Activated T-helper 1 cell treated with anti-CD3 and anti-CD28 coated beads, Interleukin-12 subunit alpha, Interleukin-12 subunit beta, Interleukin-2, Interleukin-4 antibody, amounts not matched to agents 30 ng/mL and 10 ng/mL and 1 ng/mL, durations not matched to agents 14 hours and 24 hours and 36 hours (primary cell): ENCODE measurements around the gene SHH. TPM values are rescaled to one million over a fixed set of nuclear protein-coding genes. Genes with fewer than 3 reads are reported as not detected.
A peak's percentile ranks its signal among the peaks of the same experiment; 100 is the strongest.

Experiments
- DNase-seq: peaks from one replicate; pipeline ENCODE4 v3.0.0; 2021; ENCODE audit warnings: low spot score
- H3K27ac Mint-ChIP-seq: one replicate; pipeline ENCODE4 v1.8.0; 2021; ENCODE audit warnings: mild to moderate bottlenecking, mixed read lengths
- H3K27me3 Mint-ChIP-seq: one replicate; pipeline ENCODE4 v1.8.0; 2022; ENCODE audit warnings: mild to moderate bottlenecking, moderate library complexity, mixed read lengths; ENCODE audit not compliant: insufficient read depth
- H3K36me3 Mint-ChIP-seq: one replicate; pipeline ENCODE4 v1.8.0; 2021; ENCODE audit warnings: low read depth, mixed read lengths
- H3K4me1 Mint-ChIP-seq: one replicate; pipeline ENCODE4 v1.8.0; 2021; ENCODE audit warnings: low read depth, mixed read lengths
- H3K4me3 Mint-ChIP-seq: one replicate; pipeline ENCODE4 v1.8.0; 2021; ENCODE audit warnings: mild to moderate bottlenecking, moderate library complexity, mixed read lengths
- H3K9me3 Mint-ChIP-seq: one replicate; pipeline ENCODE4 v1.8.0; 2021; ENCODE audit warnings: mixed read lengths
- intact Hi-C: fragments of 100-400 bp; cut with micrococcal nuclease; formaldehyde crosslinking; loops from one replicate; pipeline ENCODE4 v1.15.1; 2024
- total RNA-seq: library from RNA; stranded (reverse); gene quantifications from 2 replicates; pipeline ENCODE4 v1.2.3, GENCODE V29; 2022

Gene SHH
- total RNA-seq, 1 donor from 2014 or later: not detected

DNA sequence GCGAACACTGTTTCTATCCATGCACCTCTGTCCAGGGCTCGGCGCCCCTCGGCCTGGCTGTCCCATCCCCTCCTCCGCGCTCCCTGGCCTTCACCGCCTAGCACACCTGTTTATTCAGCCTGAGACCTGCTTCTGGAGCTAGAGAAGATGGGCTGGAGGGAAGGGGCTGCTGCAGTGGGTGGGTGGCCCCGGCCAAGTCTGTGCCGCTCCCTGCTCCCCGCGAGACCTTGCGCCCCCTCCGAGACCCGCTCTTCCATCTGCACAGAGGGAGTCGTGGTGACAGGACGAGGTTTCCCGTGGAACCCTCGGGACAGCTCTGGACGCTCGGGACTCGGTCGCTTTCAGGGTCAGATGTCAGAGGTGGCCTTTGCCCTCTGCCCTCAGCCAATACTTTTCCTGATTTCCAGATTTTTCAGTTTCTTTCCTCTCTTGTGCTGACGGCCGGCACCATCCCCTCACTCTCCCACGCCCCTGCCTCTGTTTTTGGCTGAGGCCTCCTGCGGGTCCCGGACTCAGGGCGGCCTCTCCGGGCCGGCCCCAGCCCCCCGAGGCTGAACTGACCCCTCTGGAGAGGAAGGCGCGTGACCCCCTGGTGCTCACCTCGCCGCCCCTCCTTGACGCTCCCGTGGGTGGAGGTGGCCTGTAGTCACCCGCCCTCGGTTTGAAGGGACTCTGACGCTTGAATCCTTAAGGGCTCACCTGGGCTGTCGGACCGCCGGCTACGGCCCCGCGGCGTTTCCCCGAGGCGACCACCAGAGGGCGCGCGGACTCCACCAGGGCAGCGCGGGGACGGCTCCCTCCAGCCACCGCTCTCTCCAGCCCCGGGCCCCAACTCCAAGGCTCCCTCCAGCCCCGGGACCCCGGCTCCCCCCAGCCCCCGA, 15.6 kb downstream of the SHH start:
- Mint-ChIP-seq H3K4me1 (peaks cover 9% of the 10 kb centered on the region), H3K27ac (no peak overlapping the region), H3K4me3 (no peak overlapping the region), H3K27me3 (peaks cover 31% of the 10 kb centered on the region), H3K9me3 (no peaks in the 10 kb centered on the region), H3K36me3 (no peaks in the 10 kb centered on the region)
- DNase-seq: peak; percentile 50
- intact Hi-C loops: loop anchor here (5.0 kb wide), 1 partner anchor 1031 kb away; no protein-coding TSS in a partner anchor

DNA sequence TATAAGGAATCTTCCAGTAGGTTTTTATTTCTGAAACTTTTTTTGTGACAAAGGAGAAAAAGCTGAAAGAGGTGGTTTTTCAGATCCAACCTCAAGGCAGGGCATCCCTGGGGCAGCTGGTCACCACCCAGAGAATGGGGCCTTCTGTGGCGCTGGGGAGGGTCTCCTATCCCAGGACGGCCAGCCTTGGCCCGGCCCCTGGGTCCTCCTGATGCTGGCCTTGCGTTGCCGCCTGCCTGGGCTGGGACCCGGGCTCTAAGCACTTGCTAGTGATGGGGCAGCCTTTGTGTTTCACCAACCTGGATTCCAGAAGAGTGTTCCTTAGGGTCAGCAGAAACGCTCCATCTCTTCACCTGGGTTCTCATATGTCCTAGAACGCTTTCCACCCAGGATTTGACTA, 16.3 kb downstream of the SHH start:
- no peak overlapping the region for H3K27ac Mint-ChIP-seq

DNA sequence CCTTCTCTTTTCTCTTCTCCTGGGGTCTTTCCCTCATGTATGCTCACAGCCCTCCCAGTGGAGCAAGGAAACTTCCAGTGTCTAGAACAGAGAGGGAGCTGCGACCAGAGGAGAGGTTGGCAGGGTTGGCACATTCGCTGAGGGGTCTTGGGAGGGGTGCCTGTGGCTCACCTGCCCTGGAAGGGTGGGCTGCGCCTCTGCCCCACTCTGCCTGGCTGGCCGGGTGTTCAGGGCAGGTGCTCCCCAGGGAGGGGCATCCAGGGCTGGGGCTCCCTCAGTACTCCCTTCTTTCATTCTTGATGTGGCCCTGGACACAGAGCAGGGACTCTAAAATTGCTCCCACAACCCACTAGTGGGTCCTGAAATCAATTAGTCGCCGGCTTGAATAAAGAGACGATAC, 16.9 kb downstream of the SHH start:
- Mint-ChIP-seq H3K27me3 (peaks cover 27% of the 10 kb centered on the region), H3K4me3 (no peak overlapping the region), H3K4me1 (peaks cover 9% of the 10 kb centered on the region), H3K36me3 (no peaks in the 10 kb centered on the region), H3K9me3 (no peaks in the 10 kb centered on the region), H3K27ac (no peak overlapping the region)
- DNase-seq: no peak
- intact Hi-C loops: loop anchor here (5.0 kb wide), 1 partner anchor 1032 kb away; no protein-coding TSS in a partner anchor

More for the DNA sequence above, 16.3 kb downstream of the SHH start:
- H3K4me1 Mint-ChIP-seq: peaks cover 9% of the 10 kb centered on the region
- intact Hi-C loops: loop anchor here (5.0 kb wide), 1 partner anchor 1031 kb away; no protein-coding TSS in a partner anchor
- H3K9me3 Mint-ChIP-seq: no peaks in the 10 kb centered on the region
- no peak for DNase-seq
- H3K4me3 Mint-ChIP-seq: no peak overlapping the region
- H3K36me3 Mint-ChIP-seq: no peaks in the 10 kb centered on the region
- peaks cover 30% of the 10 kb centered on the region for H3K27me3 Mint-ChIP-seq

DNA sequence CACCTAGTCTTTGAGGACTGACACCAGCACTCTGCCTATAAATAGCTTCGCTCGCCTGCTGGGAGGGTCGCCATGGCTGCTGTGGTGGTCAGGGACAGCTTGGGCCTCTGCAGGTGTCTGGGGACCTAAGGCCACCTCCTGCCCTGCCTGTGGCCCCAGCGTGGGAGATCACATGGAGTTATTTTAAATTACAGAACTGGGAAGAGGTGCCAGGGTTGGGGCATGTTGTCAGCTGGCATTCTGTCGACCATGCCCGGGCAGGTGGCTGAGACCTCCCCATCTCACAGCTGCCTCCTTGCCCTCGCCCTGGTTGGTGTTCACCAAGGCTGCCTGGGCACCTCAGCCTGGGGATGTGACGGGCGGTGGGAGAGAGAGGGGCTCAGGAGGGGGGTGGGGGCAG, 18.1 kb downstream of the SHH start:
- no peak for DNase-seq
- H3K9me3 Mint-ChIP-seq: no peaks in the 10 kb centered on the region
- H3K27me3 Mint-ChIP-seq: peaks cover 17% of the 10 kb centered on the region
- H3K27ac Mint-ChIP-seq: no peak overlapping the region
- H3K4me3 Mint-ChIP-seq: no peak overlapping the region
- no peaks in the 10 kb centered on the region for H3K36me3 Mint-ChIP-seq
- intact Hi-C loops: no loop called here
- peaks cover 9% of the 10 kb centered on the region for H3K4me1 Mint-ChIP-seq

DNA sequence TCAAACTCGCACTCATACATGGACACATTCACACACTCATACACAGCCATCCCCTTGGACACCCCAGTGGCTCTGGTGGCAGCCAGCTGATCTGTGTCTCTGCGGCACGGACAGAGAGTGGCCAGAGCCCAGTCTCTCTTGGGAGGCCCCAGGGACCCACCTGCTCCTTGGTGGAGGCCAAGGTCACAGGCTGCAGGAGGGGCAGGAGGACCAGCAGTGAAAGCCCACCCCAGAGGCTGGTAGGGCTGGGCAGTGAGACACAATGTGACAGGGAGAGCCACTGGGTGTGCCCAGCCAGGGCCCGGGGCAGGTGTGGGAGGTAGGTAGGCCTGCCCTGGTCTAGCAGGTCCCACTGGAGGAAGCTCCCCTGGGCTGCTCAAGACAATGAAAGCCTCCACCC, 18.5 kb downstream of the SHH start:
- peaks cover 14% of the 10 kb centered on the region for H3K27me3 Mint-ChIP-seq
- H3K4me1 Mint-ChIP-seq: peaks cover 6% of the 10 kb centered on the region
- DNase-seq: no peak
- no peak overlapping the region for H3K27ac Mint-ChIP-seq
- intact Hi-C loops: no loop called here
- H3K9me3 Mint-ChIP-seq: no peaks in the 10 kb centered on the region
- no peaks in the 10 kb centered on the region for H3K36me3 Mint-ChIP-seq
- no peak overlapping the region for H3K4me3 Mint-ChIP-seq

DNA sequence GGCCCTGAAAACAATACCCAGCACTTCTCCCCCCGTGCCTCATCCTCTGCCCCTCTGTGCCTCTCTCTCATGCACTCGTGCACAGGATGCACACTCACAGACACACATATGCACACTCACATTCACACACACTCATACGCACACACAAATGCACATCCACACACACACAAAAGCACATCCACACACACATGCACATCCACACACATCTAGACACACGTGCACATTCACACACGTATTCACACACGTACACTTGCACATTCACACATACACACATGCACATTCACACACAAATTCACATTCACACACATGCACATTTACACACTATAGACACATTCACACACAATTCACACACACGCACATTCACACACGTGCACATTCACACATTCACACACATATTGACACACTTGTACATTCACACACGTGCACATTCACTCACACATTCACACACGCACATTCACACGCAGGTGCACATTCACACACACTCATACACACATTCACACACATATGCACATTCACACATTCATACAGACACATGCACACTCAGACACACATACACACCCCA, 19.2 kb downstream of the SHH start:
- intact Hi-C loops: no loop called here
- H3K36me3 Mint-ChIP-seq: no peaks in the 10 kb centered on the region
- DNase-seq: no peak
- no peaks in the 10 kb centered on the region for H3K4me1 Mint-ChIP-seq
- peaks cover 8% of the 10 kb centered on the region for H3K27me3 Mint-ChIP-seq
- H3K27ac Mint-ChIP-seq: no peak overlapping the region
- H3K4me3 Mint-ChIP-seq: no peak overlapping the region
- H3K9me3 Mint-ChIP-seq: no peaks in the 10 kb centered on the region

DNA sequence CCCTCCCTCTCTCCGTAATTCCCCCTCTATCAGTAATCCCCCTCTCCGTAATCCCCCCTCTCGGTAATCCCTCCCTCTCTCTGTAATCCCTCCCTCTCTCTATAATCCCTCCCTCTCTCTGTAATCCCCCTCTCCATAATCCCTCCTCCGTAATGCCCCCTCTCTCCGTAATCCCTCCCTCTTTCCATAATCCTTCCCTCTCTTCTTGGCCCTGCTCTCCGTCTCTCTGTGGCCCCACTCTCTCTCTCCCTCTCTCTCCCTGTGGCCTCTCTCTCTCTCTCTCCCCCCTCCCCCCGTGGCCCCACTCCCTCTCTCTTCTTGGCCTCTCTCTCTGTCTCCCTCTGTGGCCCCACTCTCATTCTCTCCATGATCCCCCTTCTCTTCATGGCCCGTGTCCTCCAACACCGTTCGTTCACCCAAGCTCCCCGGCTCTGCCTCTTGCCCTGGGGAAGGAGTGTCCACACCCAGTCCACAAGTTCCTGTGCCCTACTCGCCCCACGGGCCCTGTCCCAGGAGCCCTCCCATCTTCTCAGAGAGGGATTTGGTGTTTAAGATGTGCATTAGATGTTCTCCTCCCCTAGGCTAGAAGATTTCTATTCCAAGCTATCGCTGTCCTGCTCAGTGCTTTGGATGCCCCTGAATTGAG, 19.8 kb downstream of the SHH start:
- Mint-ChIP-seq H3K27me3 (peaks cover 14% of the 10 kb centered on the region), H3K4me3 (no peak overlapping the region), H3K9me3 (no peaks in the 10 kb centered on the region), H3K36me3 (no peaks in the 10 kb centered on the region), H3K4me1 (no peaks in the 10 kb centered on the region), H3K27ac (no peak overlapping the region)
- no peak for DNase-seq
- intact Hi-C loops: no loop called here

DNA sequence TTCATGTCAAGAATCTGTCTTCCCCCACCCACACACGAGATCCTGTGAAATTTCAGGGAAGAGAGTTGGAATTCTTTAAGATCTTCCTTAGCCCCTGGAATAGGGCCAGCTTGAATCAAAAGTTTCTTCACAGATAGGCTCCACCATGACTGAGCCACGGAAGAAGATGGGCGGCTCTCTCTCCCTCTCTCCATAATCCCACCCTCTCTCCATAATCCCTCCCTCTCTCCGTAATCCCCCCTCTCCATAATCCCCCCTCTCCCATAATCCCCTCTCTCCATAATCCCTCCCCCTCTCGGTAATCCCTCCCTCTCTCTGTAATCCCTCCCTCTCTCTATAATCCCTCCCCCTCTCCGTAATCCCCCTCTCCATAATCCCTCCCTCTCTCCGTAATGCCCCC, 20.4 kb downstream of the SHH start:
- Mint-ChIP-seq H3K9me3 (no peaks in the 10 kb centered on the region), H3K4me3 (no peak overlapping the region), H3K4me1 (no peaks in the 10 kb centered on the region), H3K27me3 (peaks cover 15% of the 10 kb centered on the region), H3K27ac (no peak overlapping the region), H3K36me3 (no peaks in the 10 kb centered on the region)
- DNase-seq: no peak
- intact Hi-C loops: no loop called here

DNA sequence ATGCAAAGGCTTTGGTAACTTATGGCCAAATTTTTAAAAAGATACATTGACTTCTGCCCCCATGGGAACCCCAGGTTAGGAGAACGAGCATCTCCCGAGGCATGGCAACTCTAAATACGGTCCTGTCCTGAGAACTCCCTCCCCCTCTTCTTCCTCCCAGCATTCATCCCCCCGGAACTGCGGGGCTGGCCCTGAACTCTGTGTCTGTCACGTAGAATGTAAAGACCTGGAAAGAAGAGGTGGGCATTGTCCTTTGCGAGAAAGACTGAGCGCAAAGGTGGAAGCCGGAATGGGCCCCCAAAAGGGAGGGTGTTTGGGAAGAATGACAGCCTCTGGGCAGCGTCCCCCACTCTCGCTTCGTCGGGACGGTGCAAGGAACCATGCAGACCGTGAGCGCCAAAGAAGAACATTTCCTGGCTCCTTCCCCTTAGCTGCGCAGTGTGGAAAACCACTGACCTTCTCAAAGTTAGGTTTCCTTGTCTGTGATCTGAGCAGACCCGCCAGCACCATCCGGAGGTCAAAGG, 21.0 kb downstream of the SHH start:
- peaks cover 21% of the 10 kb centered on the region for H3K27me3 Mint-ChIP-seq
- H3K4me1 Mint-ChIP-seq: no peaks in the 10 kb centered on the region
- no peak for DNase-seq
- H3K9me3 Mint-ChIP-seq: no peaks in the 10 kb centered on the region
- intact Hi-C loops: no loop called here
- no peaks in the 10 kb centered on the region for H3K36me3 Mint-ChIP-seq
- no peak overlapping the region for H3K4me3 Mint-ChIP-seq
- H3K27ac Mint-ChIP-seq: no peak overlapping the region

DNA sequence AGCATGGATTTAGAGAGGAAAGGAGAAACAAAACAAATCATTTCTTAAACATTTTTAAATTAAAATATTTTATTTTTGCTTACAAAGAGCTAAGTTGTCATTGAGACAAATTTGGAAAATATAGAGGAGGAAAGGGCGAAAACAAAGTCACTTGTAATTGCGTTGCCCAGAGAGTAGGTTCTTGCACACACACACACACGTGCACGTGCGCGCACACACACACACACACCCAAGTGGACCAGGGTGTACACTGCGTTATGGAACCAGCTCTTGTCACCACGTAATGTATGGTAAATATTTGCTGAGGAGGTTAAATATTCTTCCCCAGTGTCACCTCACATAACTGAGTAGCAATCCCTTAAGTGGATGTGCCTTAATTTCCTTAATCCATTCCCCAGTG, 21.6 kb downstream of the SHH start:
- H3K4me1 Mint-ChIP-seq: no peaks in the 10 kb centered on the region
- DNase-seq: no peak

DNA sequence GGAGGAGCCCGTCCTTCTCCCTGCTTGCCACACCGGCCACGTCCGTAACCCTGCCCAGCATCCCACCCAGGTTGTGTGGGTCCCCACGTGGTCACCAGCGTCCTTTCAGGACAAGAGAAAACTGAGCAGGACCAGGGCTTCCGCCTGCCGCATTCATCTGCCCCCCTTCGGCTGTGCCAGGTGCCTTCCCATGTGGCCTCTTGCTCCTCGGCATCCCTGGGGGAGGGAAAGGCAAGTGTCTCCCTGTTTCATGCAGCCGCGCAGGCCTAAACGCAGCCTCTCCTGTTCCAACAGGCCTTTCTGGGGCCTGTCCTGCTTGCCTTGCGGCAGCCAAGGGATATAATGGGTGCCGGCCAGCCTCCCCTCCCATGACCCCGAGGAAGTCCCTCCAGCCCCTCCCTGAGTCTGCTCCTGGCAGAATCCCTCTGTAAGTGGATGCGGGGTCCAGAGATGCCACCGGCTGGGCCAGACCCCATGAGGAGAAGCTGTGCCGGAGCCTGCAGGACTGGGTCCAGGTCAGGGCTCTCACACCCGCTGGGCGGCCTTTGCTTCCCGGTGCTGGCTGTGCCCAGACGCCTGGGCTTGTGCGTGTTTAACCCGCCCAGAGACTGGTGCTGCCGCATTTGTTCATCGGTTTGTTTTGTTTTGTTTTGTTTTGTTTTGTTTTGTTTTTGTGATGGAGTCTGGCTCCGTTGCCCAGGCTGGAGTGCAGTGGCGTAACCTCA, 23.1 kb downstream of the SHH start:
- Mint-ChIP-seq H3K4me3 (no peak overlapping the region), H3K27ac (no peak overlapping the region), H3K9me3 (no peaks in the 10 kb centered on the region), H3K4me1 (no peaks in the 10 kb centered on the region), H3K36me3 (peaks cover 5% of the 10 kb centered on the region), H3K27me3 (peaks cover 26% of the 10 kb centered on the region)
- intact Hi-C loops: no loop called here
- DNase-seq: no peak

More for the DNA sequence above, 21.6 kb downstream of the SHH start:
- H3K9me3 Mint-ChIP-seq: no peaks in the 10 kb centered on the region
- no peak overlapping the region for H3K4me3 Mint-ChIP-seq
- intact Hi-C loops: no loop called here
- H3K27me3 Mint-ChIP-seq: peaks cover 24% of the 10 kb centered on the region
- H3K27ac Mint-ChIP-seq: no peak overlapping the region
- H3K36me3 Mint-ChIP-seq: peaks cover 2% of the 10 kb centered on the region

DNA sequence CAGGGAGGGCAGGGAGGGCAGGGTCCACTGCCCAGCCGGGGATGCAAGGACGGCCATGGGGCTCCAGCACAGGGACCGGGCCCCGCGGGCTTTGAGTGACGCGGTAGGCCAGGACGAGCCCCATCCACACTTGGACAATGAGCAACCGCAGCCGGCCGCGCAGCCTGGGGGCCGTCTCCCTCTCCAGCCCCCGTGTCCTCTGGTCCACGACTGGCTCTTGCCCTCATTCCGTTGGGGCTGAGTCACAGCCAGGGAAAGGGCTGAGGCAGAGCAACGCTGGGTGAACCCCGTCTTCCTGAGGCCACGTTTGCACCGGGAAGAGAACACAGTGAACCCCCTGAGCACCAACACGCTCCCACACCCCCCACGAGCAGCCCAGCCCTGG, 23.7 kb downstream of the SHH start:
- DNase-seq: no peak
- Mint-ChIP-seq H3K4me1 (no peaks in the 10 kb centered on the region), H3K4me3 (no peak overlapping the region), H3K27ac (no peak overlapping the region), H3K9me3 (no peaks in the 10 kb centered on the region), H3K27me3 (peaks cover 26% of the 10 kb centered on the region), H3K36me3 (peaks cover 5% of the 10 kb centered on the region)
- intact Hi-C loops: no loop called here
